Ishikawa (cell line): ENCODE data around the gene APBB2.

Experiments used
- CEBPB ChIP-seq: IDR thresholded peaks from 2 replicates; pipeline ENCODE4 v1.6.1; 2012
- CREB1 ChIP-seq: IDR thresholded peaks from 2 replicates; pipeline ENCODE4 v1.6.1; 2012; ENCODE audit warnings: low read depth
- EGR1 ChIP-seq: IDR thresholded peaks from 2 replicates; pipeline ENCODE4 v1.6.1; 2012
- EP300 ChIP-seq: IDR thresholded peaks from 2 replicates; pipeline ENCODE4 v1.6.1; 2012; ENCODE audit warnings: borderline replicate concordance
- FOXM1 ChIP-seq: IDR thresholded peaks from 2 replicates; pipeline ENCODE4 v1.6.1; 2012; ENCODE audit warnings: low read depth, borderline replicate concordance
- NFIC ChIP-seq: IDR thresholded peaks from 2 replicates; pipeline ENCODE4 v1.6.1; 2012
- RAD21 ChIP-seq: IDR thresholded peaks from 2 replicates; pipeline ENCODE4 v1.6.1; 2012; ENCODE audit warnings: low read depth
- TAF1 ChIP-seq: IDR thresholded peaks from 2 replicates; pipeline ENCODE4 v1.6.1; 2012; ENCODE audit warnings: low read depth, mild to moderate bottlenecking
- TCF12 ChIP-seq: IDR thresholded peaks from 2 replicates; pipeline ENCODE4 v1.6.1; 2012; ENCODE audit warnings: low read depth
- TEAD4 ChIP-seq: IDR thresholded peaks from 2 replicates; pipeline ENCODE4 v1.6.1; 2012
- USF1 ChIP-seq: IDR thresholded peaks from 2 replicates; pipeline ENCODE4 v1.6.1; 2012
- YY1 ChIP-seq: IDR thresholded peaks from 2 replicates; pipeline ENCODE4 v1.6.1; 2012; ENCODE audit warnings: low read depth
- ZBTB7A ChIP-seq: IDR thresholded peaks from 2 replicates; pipeline ENCODE4 v1.6.1; 2012; ENCODE audit warnings: low read depth
- TF ChIP-seq, protein P1 (sequence below): IDR thresholded peaks from 2 replicates; pipeline ENCODE4 v1.6.1; 2012; ENCODE audit warnings: low read depth, mild to moderate bottlenecking
- TF ChIP-seq, protein P2 (sequence below): IDR thresholded peaks from 2 replicates; pipeline ENCODE4 v1.6.1; 2012

APBB2 gene

GRCh38 chr4:41150401-41150800 is 63.9 kb downstream of the APBB2 start:
- TF ChIP-seq TAF1: no peak
- TF ChIP-seq NFIC: no peak
- TF ChIP-seq, protein P1, sequence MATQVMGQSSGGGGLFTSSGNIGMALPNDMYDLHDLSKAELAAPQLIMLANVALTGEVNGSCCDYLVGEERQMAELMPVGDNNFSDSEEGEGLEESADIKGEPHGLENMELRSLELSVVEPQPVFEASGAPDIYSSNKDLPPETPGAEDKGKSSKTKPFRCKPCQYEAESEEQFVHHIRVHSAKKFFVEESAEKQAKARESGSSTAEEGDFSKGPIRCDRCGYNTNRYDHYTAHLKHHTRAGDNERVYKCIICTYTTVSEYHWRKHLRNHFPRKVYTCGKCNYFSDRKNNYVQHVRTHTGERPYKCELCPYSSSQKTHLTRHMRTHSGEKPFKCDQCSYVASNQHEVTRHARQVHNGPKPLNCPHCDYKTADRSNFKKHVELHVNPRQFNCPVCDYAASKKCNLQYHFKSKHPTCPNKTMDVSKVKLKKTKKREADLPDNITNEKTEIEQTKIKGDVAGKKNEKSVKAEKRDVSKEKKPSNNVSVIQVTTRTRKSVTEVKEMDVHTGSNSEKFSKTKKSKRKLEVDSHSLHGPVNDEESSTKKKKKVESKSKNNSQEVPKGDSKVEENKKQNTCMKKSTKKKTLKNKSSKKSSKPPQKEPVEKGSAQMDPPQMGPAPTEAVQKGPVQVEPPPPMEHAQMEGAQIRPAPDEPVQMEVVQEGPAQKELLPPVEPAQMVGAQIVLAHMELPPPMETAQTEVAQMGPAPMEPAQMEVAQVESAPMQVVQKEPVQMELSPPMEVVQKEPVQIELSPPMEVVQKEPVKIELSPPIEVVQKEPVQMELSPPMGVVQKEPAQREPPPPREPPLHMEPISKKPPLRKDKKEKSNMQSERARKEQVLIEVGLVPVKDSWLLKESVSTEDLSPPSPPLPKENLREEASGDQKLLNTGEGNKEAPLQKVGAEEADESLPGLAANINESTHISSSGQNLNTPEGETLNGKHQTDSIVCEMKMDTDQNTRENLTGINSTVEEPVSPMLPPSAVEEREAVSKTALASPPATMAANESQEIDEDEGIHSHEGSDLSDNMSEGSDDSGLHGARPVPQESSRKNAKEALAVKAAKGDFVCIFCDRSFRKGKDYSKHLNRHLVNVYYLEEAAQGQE: no peak
- TF ChIP-seq, protein P2, sequence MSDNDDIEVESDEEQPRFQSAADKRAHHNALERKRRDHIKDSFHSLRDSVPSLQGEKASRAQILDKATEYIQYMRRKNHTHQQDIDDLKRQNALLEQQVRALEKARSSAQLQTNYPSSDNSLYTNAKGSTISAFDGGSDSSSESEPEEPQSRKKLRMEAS: no peak
- no peak for TF ChIP-seq CREB1
- TF ChIP-seq CEBPB: no peak
- no peak for TF ChIP-seq EP300
- TF ChIP-seq TCF12: no peak
- no peak for TF ChIP-seq FOXM1
- TF ChIP-seq YY1: no peak
- no peak for TF ChIP-seq TEAD4
- TF ChIP-seq RAD21: no peak
- TF ChIP-seq EGR1: no peak
- no peak for TF ChIP-seq USF1
- TF ChIP-seq ZBTB7A: no peak

DNA sequence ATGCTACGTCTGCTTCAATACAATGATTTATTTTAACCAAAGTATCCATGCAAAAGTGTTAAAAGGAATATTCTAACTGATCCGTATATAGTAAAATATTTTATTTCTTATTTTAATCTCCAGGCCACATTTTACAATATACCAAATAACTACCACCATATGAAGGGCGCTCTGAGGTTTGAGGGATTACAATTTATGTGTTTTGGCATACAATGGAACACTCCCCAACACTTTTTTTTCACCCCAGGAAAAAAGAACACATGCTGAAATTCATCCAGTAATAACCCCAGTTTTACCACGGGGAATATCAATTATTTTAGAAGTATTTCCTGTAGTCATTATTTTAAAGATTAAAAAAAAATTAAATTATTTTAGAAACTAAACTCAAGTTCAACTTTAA is 65.4 kb downstream of the APBB2 start:
- TF ChIP-seq TEAD4: no peak
- TF ChIP-seq RAD21: no peak
- no peak for TF ChIP-seq TAF1
- TF ChIP-seq NFIC: no peak
- TF ChIP-seq, protein P1: no peak
- TF ChIP-seq ZBTB7A: no peak
- TF ChIP-seq TCF12: no peak
- no peak for TF ChIP-seq CREB1
- TF ChIP-seq FOXM1: no peak
- TF ChIP-seq EP300: no peak
- no peak for TF ChIP-seq YY1
- TF ChIP-seq USF1: no peak
- no peak for TF ChIP-seq CEBPB
- TF ChIP-seq, protein P2: no peak
- no peak for TF ChIP-seq EGR1

- TF ChIP-seq EP300: no peak
- TF ChIP-seq, protein P1: no peak
- no peak for TF ChIP-seq TEAD4
Observed at GRCh38 chr4:41148292-41148691, 66.0 kb downstream of the APBB2 start.

DNA sequence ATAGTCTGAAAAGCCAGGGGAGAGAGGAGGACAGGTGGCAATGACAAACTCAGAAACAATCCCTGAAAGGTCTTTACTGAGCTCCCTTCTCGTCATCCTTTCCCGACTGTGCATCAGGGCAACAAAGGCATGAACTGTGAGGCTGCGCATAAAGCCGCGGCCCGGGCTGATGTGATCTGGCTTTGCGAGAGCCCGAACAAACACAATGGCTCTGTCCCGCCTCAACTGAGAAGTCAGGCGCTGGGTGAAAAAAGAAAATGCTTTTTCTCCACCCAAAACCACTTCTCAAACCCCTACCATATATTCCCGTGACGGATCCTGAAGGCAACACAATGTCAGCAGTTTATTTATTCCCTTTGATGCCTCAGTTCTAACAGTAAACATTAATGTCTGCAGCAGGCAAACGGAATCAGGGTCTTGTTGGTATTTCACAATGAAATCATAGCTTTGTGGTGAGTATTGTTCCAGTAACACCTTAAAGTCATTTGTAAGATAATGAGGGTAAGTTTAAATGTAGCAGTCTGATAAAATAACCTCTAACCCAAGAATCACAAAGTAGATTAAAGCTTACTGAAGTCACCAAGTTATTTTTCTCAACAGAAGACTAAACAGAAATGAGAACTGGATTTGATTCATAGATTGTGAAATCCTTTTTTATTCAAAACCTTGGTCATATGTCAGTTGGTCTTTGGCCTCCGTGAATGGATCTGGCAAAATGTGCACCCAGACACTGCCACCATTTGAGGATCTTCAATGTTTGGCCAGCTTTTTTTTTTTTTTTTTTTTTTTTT is 67.4 kb downstream of the APBB2 start:
- TF ChIP-seq CREB1: no peak
- TF ChIP-seq EGR1: no peak
- TF ChIP-seq TEAD4: no peak
- TF ChIP-seq YY1: no peak
- no peak for TF ChIP-seq RAD21
- no peak for TF ChIP-seq EP300
- TF ChIP-seq FOXM1: no peak
- no peak for TF ChIP-seq USF1
- no peak for TF ChIP-seq ZBTB7A
- no peak for TF ChIP-seq NFIC
- no peak for TF ChIP-seq TCF12
- TF ChIP-seq, protein P1: no peak
- no peak for TF ChIP-seq TAF1
- no peak for TF ChIP-seq CEBPB
- TF ChIP-seq, protein P2: no peak
